ENCODE data around the gene MKNK1. TPM values are rescaled to one million over a fixed set of nuclear protein-coding genes. Genes with fewer than 3 reads are reported as not detected.

Gene MKNK1
- total RNA-seq, 2 donors from 2014 or later: 19.9 to 28.5 TPM

DNA sequence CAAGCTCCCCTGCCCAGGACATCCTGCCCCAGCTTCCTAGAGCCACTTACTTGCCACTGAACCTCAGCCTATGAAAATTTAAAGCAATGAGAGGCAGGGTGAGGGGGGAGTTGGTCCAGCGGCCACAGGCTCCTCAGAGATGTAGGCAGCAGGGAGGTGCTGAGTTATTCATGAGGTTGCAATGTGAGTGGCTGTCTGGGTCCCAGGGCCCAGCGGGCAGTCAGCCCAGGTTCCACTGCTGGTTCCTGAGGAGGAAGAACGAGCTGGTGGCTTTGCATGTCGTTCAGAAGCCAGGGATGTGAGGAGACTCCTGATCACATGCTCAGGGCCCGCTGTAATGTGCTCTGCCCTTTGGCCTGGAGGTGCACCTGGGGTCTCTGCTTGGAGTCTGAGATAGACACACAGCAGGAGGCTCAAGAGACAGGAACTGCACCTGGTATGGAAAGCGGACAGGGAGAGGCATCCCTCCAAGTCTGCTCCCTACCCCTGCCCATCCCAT lies 52.4 kb downstream of the MKNK1 start, which contains the start of gene KNCN:
Gene KNCN (minus strand): TSS at position 51 of the 499 bp plus-strand sequence. CDS start 432 bp downstream, outside the sequence.
- Mint-ChIP-seq H3K9me3 (no peaks in the 10 kb centered on the region), H3K27me3 (ENCODE audit: insufficient read depth) (peaks cover 48% of the 10 kb centered on the region)

DNA sequence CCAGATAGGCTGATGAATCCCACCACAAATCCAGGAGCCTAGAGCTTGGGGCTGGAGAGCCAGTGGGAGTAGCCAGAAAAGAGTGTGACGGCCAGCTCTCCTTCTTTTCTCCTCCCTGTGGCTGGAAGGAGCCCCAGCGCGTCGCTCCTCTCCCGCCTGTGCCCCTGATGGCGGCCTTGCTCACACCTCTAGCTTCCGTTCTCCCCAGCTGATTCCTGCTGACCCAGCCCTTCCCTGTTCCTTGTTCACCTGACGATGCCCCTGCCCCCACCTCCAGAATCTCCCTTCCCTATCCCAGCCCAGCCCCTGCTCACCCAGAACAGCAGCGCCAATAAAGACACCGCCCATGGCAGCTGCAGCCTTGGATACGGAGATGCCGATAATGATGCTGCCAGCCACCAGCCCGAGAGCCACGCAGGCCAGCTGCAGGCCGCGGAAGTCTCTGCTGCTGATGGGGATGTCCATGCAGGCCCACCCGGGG lies 53.3 kb downstream of the MKNK1 start:
- H3K36me3 Mint-ChIP-seq (ENCODE audit: low read depth): no peaks in the 10 kb centered on the region
- no peak overlapping the region for H3K4me3 ChIP-seq (ENCODE audit: low read length)
- H3K9ac ChIP-seq (ENCODE audit: extremely low read depth, low read length, poor library complexity, severe bottlenecking): no peak overlapping the region
- H3K9me3 Mint-ChIP-seq: no peaks in the 10 kb centered on the region
- 82 to 84% methylated on average over 12 to 17 of the region's 17 CpGs for WGBS, 2 experiments (ENCODE audit: insufficient coverage in 1 of 2, insufficient read length in 1 of 2)
- peaks cover 56% of the 10 kb centered on the region for H3K27me3 Mint-ChIP-seq (ENCODE audit: insufficient read depth)
- H3K27ac Mint-ChIP-seq: no peak overlapping the region
- peaks cover 17% of the 10 kb centered on the region for H3K27me3 ChIP-seq (ENCODE audit: control insufficient read depth, insufficient read depth, low read length, poor library complexity, severe bottlenecking)
- DNase-seq: peak; percentile 60
- no peaks in the 10 kb centered on the region for H3K4me1 Mint-ChIP-seq
- no peaks in the 10 kb centered on the region for H3K4me1 ChIP-seq (ENCODE audit: control insufficient read depth, insufficient read depth, low read length)
- H3K4me3 Mint-ChIP-seq: no peak overlapping the region
- no peak overlapping the region for H3K27ac ChIP-seq (ENCODE audit: low read depth, low read length)
- TF ChIP-seq, protein P1, sequence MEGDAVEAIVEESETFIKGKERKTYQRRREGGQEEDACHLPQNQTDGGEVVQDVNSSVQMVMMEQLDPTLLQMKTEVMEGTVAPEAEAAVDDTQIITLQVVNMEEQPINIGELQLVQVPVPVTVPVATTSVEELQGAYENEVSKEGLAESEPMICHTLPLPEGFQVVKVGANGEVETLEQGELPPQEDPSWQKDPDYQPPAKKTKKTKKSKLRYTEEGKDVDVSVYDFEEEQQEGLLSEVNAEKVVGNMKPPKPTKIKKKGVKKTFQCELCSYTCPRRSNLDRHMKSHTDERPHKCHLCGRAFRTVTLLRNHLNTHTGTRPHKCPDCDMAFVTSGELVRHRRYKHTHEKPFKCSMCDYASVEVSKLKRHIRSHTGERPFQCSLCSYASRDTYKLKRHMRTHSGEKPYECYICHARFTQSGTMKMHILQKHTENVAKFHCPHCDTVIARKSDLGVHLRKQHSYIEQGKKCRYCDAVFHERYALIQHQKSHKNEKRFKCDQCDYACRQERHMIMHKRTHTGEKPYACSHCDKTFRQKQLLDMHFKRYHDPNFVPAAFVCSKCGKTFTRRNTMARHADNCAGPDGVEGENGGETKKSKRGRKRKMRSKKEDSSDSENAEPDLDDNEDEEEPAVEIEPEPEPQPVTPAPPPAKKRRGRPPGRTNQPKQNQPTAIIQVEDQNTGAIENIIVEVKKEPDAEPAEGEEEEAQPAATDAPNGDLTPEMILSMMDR (conservative IDR thresholded peaks at IDR 0.05): no peak
- H3K9me3 ChIP-seq (ENCODE audit: control insufficient read depth, low read length): no peaks in the 10 kb centered on the region
- no peaks in the 10 kb centered on the region for H3K36me3 ChIP-seq (ENCODE audit: control insufficient read depth, insufficient read depth, low read length)

More for the DNA sequence above, 52.4 kb downstream of the MKNK1 start, which contains the start of gene KNCN:
- Histone ChIP-seq H3K4me1 (ENCODE audit: control insufficient read depth, insufficient read depth, low read length) (no peaks in the 10 kb centered on the region), H3K4me3 (ENCODE audit: low read length) (no peak within 1 kb of the TSS), H3K9me3 (ENCODE audit: control insufficient read depth, low read length) (no peaks in the 10 kb centered on the region), H3K27me3 (ENCODE audit: control insufficient read depth, insufficient read depth, low read length, poor library complexity, severe bottlenecking) (peaks cover 8% of the 10 kb centered on the region), H3K9ac (ENCODE audit: extremely low read depth, low read length, poor library complexity, severe bottlenecking) (no peak within 1 kb of the TSS), H3K27ac (ENCODE audit: low read depth, low read length) (no peak within 1 kb of the TSS), H3K36me3 (ENCODE audit: control insufficient read depth, insufficient read depth, low read length) (no peaks in the 10 kb centered on the region)
- Mint-ChIP-seq H3K4me1 (no peaks in the 10 kb centered on the region), H3K4me3 (no peak within 1 kb of the TSS), H3K36me3 (ENCODE audit: low read depth) (no peaks in the 10 kb centered on the region), H3K27ac (no peak within 1 kb of the TSS)
- no peak for DNase-seq
- WGBS, 2 experiments (ENCODE audit: insufficient coverage in 1 of 2, insufficient read length in 1 of 2): 80 to 85% methylated on average over 3 to 6 of the region's 6 CpGs
- TF ChIP-seq, protein P1 (conservative IDR thresholded peaks at IDR 0.05): no peak

DNA sequence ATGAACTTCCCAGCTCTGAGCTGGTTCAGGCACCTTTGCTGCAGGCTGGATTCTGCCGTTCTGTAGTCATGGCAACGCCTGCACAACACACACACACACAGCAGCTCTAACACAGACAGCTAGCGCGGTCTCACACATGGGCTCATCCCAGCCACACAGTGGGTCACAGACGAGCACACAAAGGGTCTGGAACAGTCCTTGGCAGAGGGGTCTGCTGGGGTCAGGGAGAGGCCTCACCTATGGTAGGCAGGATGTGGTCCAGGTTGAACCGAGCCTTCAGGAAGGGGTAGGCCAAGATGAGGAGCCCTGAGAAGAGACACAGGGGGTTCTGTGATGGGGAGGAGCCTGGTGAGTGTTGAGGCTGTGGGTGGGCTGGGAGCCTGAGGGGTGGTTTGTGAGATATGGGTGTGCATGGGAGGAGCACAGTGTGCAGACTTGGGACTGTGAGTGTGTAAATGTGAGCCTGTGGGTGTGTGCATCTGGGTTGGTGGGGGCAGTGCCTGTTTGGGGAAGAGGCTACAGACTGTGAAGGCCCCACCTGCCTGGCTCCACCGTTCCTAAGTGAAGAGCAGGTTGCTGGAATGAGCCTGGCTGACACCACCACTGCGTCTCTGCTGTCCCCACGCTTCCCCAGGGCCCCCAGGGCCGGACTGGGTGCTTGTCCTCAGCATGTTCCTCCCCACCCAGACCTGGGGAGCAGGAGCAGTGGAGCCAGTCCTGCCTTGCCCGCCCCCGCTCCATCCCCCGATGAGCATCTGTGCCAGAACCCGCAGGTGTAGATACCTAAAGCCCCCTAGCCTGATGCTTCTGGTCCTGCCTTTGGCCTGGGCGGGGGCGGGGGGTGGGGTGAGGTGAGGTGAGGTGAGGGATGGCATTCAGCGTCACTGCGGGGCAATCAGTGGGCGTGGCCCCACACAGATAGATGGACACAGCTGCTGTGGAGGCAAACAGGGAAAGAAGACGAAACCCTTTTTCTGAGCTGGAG lies 54.1 kb downstream of the MKNK1 start:
- DNase-seq: peak; percentile 70
- Histone ChIP-seq H3K36me3 (ENCODE audit: control insufficient read depth, insufficient read depth, low read length) (no peaks in the 10 kb centered on the region), H3K27me3 (ENCODE audit: control insufficient read depth, insufficient read depth, low read length, poor library complexity, severe bottlenecking) (peaks cover 25% of the 10 kb centered on the region), H3K27ac (ENCODE audit: low read depth, low read length) (peak overlapping the region; percentile 72), H3K4me1 (ENCODE audit: control insufficient read depth, insufficient read depth, low read length) (no peaks in the 10 kb centered on the region), H3K9me3 (ENCODE audit: control insufficient read depth, low read length) (no peaks in the 10 kb centered on the region), H3K4me3 (ENCODE audit: low read length) (no peak overlapping the region), H3K9ac (ENCODE audit: extremely low read depth, low read length, poor library complexity, severe bottlenecking) (no peak overlapping the region)
- WGBS, 2 experiments (ENCODE audit: insufficient coverage in 1 of 2, insufficient read length in 1 of 2): 73 to 85% methylated on average over 9 to 20 of the region's 20 CpGs
- Mint-ChIP-seq H3K27me3 (ENCODE audit: insufficient read depth) (peaks cover 64% of the 10 kb centered on the region), H3K36me3 (ENCODE audit: low read depth) (no peaks in the 10 kb centered on the region), H3K4me3 (no peak overlapping the region), H3K9me3 (no peaks in the 10 kb centered on the region), H3K27ac (peak overlapping the region; percentile 29), H3K4me1 (no peaks in the 10 kb centered on the region)
- TF ChIP-seq, protein P1 (conservative IDR thresholded peaks at IDR 0.05): no peak
